GM23248 (cell line): ENCODE data around the gene KCNJ4. TPM values are rescaled to one million over a fixed set of nuclear protein-coding genes. Genes with fewer than 3 reads are reported as not detected.
A peak's percentile ranks its signal among the peaks of the same experiment; 100 is the strongest.

Experiments used
- DNase-seq: peaks from one replicate; pipeline ENCODE4 v3.0.0-alpha.2; 2015
- H2AFZ ChIP-seq: fragments of 200-600 bp; sonication (generic); 2 replicates; pipeline ENCODE4 v1.6.1; 2016; ENCODE audit warnings: antibody characterized with exemption
- H3F3A ChIP-seq: fragments of 200-600 bp; sonication (generic); 2 replicates; pipeline ENCODE4 v1.6.1; 2016; ENCODE audit warnings: mild to moderate bottlenecking, antibody characterized with exemption, mixed run types; ENCODE audit not compliant: insufficient read depth
- H3K27ac ChIP-seq: fragments of 200-600 bp; sonication (generic); 2 replicates; pipeline ENCODE4 v1.5.1; 2016; ENCODE audit warnings: mild to moderate bottlenecking
- H3K27me3 ChIP-seq: fragments of 200-600 bp; sonication (generic); replicated peaks from 2 replicates; pipeline ENCODE4 v1.6.1; 2016; ENCODE audit warnings: mild to moderate bottlenecking; ENCODE audit not compliant: insufficient read depth
- H3K36me3 ChIP-seq: fragments of 200-600 bp; sonication (generic); 2 replicates; pipeline ENCODE4 v1.6.1; 2016; ENCODE audit warnings: low read depth, mild to moderate bottlenecking
- H3K4me1 ChIP-seq: fragments of 200-600 bp; sonication (generic); 2 replicates; pipeline ENCODE4 v1.6.1; 2016; ENCODE audit warnings: mild to moderate bottlenecking; ENCODE audit not compliant: insufficient read depth
- H3K4me2 ChIP-seq: fragments of 200-600 bp; sonication (generic); one replicate; pipeline ENCODE4 v1.6.1; 2016; ENCODE audit warnings: mild to moderate bottlenecking; ENCODE audit not compliant: unreplicated experiment
- H3K4me3 ChIP-seq: fragments of 200-600 bp; sonication (generic); 2 replicates; pipeline ENCODE4 v1.5.1; 2016; ENCODE audit warnings: mild to moderate bottlenecking
- H3K79me2 ChIP-seq: fragments of 200-600 bp; sonication (generic); 2 replicates; pipeline ENCODE4 v1.6.1; 2016; ENCODE audit warnings: mild to moderate bottlenecking; ENCODE audit not compliant: insufficient read depth
- H3K9ac ChIP-seq: fragments of 200-600 bp; sonication (generic); 2 replicates; pipeline ENCODE4 v1.6.1; 2016; ENCODE audit warnings: mild to moderate bottlenecking
- H3K9me2 ChIP-seq: fragments of 200-600 bp; sonication (generic); 2 replicates; pipeline ENCODE4 v1.6.1; 2016; ENCODE audit warnings: mixed run types, mild to moderate bottlenecking, moderate library complexity; ENCODE audit not compliant: insufficient read depth
- H3K9me3 ChIP-seq: fragments of 200-600 bp; sonication (generic); one replicate; pipeline ENCODE4 v1.6.1; 2017; ENCODE audit warnings: low read depth
- H4K20me1 ChIP-seq: fragments of 200-600 bp; sonication (generic); 2 replicates; pipeline ENCODE4 v1.6.0; 2016; ENCODE audit not compliant: insufficient read depth
- EZH2 ChIP-seq: fragments of 200-600 bp; sonication (generic); IDR thresholded peaks from 2 replicates; pipeline ENCODE4 v1.6.1; 2018; ENCODE audit warnings: antibody characterized with exemption, mild to moderate bottlenecking; ENCODE audit not compliant: insufficient read depth, poor library complexity, severe bottlenecking
- EZH2phosphoT487 ChIP-seq: fragments of 200-600 bp; sonication (generic); IDR thresholded peaks from 2 replicates; pipeline ENCODE4 v1.6.1; 2018; ENCODE audit warnings: antibody characterized with exemption, moderate library complexity, mild to moderate bottlenecking, low read depth; ENCODE audit not compliant: insufficient read depth
- WGBS, 2 experiments: methylation state at CpG; one replicate each; pipeline ENCODE4 v1.1.6; 2015 to 2017; ENCODE audit warnings: low lambda C conversion rate in 2 of 2, low coverage in 1 of 2; ENCODE audit errors: missing lambda C conversion rate in 2 of 2; 5-methylcytosine and 5-hydroxymethylcytosine counted together
- in situ Hi-C: fragments of 300-500 bp; cut with MboI; formaldehyde crosslinking; loops from 2 replicates; pipeline ENCODE4 v1.15.0; 2020
- polyA plus RNA-seq: library from polyadenylated mRNA; unstranded; fragments of >200 nt; fragmentation: Nextera tagmentation; extraction: Ambion mirVana; gene quantifications from 2 replicates; pipeline ENCODE4 v1.2.1, GENCODE V29; 2016
- total RNA-seq: library from RNA; depleted of rRNA; stranded (reverse); fragments of >200 nt; shearing (Covaris generic); gene quantifications from 2 replicates; pipeline ENCODE4 v1.2.3, GENCODE V29; 2014

KCNJ4 gene
- total and polyA plus RNA-seq, 2 experiments from 2014 or later: not detected

DNA sequence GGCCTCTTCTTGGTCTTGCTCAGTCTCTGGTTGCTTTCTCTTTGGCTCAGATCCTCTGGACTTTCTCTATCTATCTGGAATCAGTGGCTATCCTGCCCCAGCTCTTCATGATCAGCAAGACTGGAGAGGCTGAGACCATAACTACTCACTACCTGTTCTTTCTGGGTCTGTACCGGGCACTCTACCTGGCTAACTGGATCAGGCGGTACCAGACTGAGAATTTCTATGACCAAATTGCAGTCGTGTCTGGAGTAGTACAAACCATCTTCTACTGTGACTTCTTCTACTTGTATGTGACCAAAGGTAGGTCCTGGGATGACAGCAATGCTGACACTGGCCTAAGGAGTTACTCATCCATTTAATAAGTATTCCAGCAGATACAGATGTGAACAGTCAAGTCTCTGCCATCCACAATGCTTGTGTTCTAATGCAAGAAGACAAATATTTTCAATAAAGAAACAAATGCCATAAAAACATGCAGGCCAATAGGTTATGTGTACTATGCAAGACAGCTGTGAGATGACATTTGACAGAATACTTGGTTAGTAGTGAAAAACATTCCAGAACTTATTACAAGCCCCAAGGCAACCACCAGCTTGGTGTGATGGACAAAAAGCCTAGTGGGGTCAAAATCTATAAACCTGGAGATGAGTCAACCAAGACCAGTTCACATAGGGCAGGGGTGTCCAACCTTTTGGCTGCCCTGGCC, 26.3 kb upstream of the KCNJ4 start:
- DNase-seq: no peak
- H3K9me3 ChIP-seq: no peaks in the 10 kb centered on the region
- no peaks in the 10 kb centered on the region for H4K20me1 ChIP-seq
- H3K27me3 ChIP-seq: no peaks in the 10 kb centered on the region
- TF ChIP-seq EZH2phosphoT487: no peak
- TF ChIP-seq EZH2: no peak
- H3K4me3 ChIP-seq: no peak overlapping the region
- peaks cover 87% of the 10 kb centered on the region for H3F3A ChIP-seq
- H3K27ac ChIP-seq: peak overlapping the region; percentile 4; the same call in 1 of the 2 replicates
- no peak overlapping the region for H2AFZ ChIP-seq
- no peaks in the 10 kb centered on the region for H3K4me1 ChIP-seq
- H3K36me3 ChIP-seq: peaks cover 74% of the 10 kb centered on the region
- peaks cover 6% of the 10 kb centered on the region; the same call in 1 of the 2 replicates for H3K79me2 ChIP-seq
- H3K4me2 ChIP-seq: no peak overlapping the region
- no peaks in the 10 kb centered on the region for H3K9me2 ChIP-seq
- WGBS, 2 experiments: 95 to 100% methylated on average over 3 of the region's 3 CpGs
- H3K9ac ChIP-seq: no peak overlapping the region
- in situ Hi-C loops: no loop called here

DNA sequence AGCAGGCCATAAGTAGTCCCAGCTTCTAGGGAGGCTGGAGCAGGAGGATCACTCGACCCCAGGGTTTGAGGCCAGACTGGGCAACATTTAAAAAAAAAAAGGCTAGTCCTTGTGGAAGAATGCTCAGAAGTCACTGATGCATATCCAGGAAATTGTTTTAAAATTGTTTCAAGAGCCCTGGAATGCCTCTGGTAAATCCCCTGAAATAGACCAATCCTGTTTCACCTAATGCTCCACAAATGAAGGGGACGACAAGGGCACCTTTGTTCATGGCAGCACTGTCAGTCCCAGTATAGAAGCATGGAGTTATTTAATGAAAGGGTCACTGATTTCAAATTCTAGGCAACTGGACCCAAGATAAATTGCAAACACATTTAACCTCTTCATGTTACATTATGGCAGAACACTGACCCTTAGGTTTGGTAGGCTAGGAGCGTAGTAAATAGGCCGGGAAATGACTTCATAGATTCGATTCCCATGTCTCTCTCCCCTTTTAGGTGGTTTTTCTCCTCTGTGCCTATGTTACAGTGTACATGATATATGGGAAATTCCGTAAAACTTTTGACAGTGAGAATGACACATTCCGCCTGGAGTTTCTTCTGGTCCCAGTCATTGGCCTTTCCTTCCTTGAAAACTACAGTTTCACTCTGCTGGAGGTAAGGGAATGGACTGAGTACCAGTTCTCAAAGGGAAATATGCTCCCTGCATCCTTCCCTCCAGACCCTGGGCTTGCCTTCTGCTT, 24.3 kb upstream of the KCNJ4 start:
- 76 to 79% methylated on average over 7 of the region's 7 CpGs for WGBS, 2 experiments
- DNase-seq: no peak
- Histone ChIP-seq H3K9ac (no peak overlapping the region), H3K4me3 (no peak overlapping the region), H3K36me3 (peaks cover 57% of the 10 kb centered on the region), H3K4me1 (no peaks in the 10 kb centered on the region), H2AFZ (no peak overlapping the region), H3K27ac (peak overlapping the region; percentile 12; the same call in 1 of the 2 replicates), H3F3A (peaks cover 76% of the 10 kb centered on the region), H3K27me3 (no peaks in the 10 kb centered on the region), H3K9me3 (no peaks in the 10 kb centered on the region), H3K9me2 (no peaks in the 10 kb centered on the region), H3K4me2 (no peak overlapping the region), H3K79me2 (no peaks in the 10 kb centered on the region), H4K20me1 (no peaks in the 10 kb centered on the region)
- TF ChIP-seq EZH2phosphoT487: no peak
- no peak for TF ChIP-seq EZH2
- in situ Hi-C loops: no loop called here

DNA sequence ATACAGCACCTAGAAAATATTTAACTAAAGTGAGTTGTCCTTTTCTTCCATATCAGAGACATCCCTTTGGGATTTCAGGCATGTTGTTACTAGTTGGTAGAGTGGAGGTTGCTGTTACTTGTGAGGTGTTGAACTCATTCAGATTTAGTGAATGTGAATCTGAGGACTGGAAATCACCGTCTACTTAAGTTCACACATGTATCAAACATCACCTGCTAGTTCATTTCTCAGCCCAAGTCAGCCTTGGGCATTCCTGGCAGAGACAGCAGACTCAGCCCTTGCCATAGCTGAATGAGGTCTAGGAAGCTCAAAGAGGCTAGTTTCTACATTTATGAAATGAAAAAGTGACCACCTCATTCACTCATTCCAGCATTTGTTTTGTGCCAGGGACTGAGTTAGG, 22.6 kb upstream of the KCNJ4 start:
- Histone ChIP-seq H2AFZ (no peak overlapping the region), H3K9me3 (no peaks in the 10 kb centered on the region), H3K27ac (no peak overlapping the region), H3K4me3 (no peak overlapping the region), H3K36me3 (peaks cover 40% of the 10 kb centered on the region), H3K4me2 (no peak overlapping the region), H3K79me2 (peaks cover 13% of the 10 kb centered on the region), H3K4me1 (no peaks in the 10 kb centered on the region), H3K9me2 (no peaks in the 10 kb centered on the region), H4K20me1 (no peaks in the 10 kb centered on the region), H3F3A (peaks cover 64% of the 10 kb centered on the region), H3K27me3 (no peaks in the 10 kb centered on the region), H3K9ac (no peak overlapping the region)
- TF ChIP-seq EZH2 (no peak), EZH2phosphoT487 (no peak)
- in situ Hi-C loops: no loop called here
- DNase-seq: no peak
- 100% methylated on average over 1 of the region's 1 CpG for WGBS, 2 experiments

- 0 out of 2 replicates have a peak, but pooled peaks cover 3% of the 10 kb centered on the region for H3K4me1 ChIP-seq
- peaks cover 14% of the 10 kb centered on the region; the same call in 1 of the 2 replicates for H3K36me3 ChIP-seq
- WGBS, 2 experiments: 75 to 77% methylated on average over 10 of the region's 10 CpGs
- H3K27me3 ChIP-seq: no peaks in the 10 kb centered on the region
- H2AFZ ChIP-seq: no peak overlapping the region
- H3K4me3 ChIP-seq: no peak overlapping the region
- peaks cover 29% of the 10 kb centered on the region for H3F3A ChIP-seq
- H3K4me2 ChIP-seq: no peak overlapping the region
- TF ChIP-seq EZH2phosphoT487 (no peak), EZH2 (no peak)
- no peaks in the 10 kb centered on the region for H3K9me3 ChIP-seq
- no peaks in the 10 kb centered on the region for H4K20me1 ChIP-seq
- H3K27ac ChIP-seq: no peak overlapping the region
- H3K9ac ChIP-seq: no peak overlapping the region
- no peaks in the 10 kb centered on the region for H3K9me2 ChIP-seq
- H3K79me2 ChIP-seq: peaks cover 47% of the 10 kb centered on the region
- in situ Hi-C loops: no loop called here
- no peak for DNase-seq
These were observed 19.1 kb upstream of the KCNJ4 start for GRCh38 chr22:38474003-38474607.
